MG63 (cell line): ENCODE data around the gene PROSER2. TPM values are rescaled to one million over a fixed set of nuclear protein-coding genes. Genes with fewer than 3 reads are reported as not detected.
"Not testable (repeated sequence)": the region's sequence is repeated elsewhere in the genome, so short reads cannot be mapped to it uniquely, and the experiment has no call there.

ENCODE experiments used
- DNase-seq: peaks from one replicate; pipeline ENCODE4 v3.0.0-alpha.2; 2020
- H3K27me3 ChIP-seq: fragments of 250-450 bp; sonication (Bioruptor Pico); 2 replicates; pipeline ENCODE4 v1.5.1; 2020; ENCODE audit warnings: mild to moderate bottlenecking, moderate library complexity
- H3K36me3 ChIP-seq: fragments of 250-450 bp; sonication (Bioruptor Pico); 2 replicates; pipeline ENCODE4 v1.5.1; 2020; ENCODE audit warnings: mild to moderate bottlenecking, moderate library complexity
- H3K4me3 ChIP-seq: fragments of 250-450 bp; sonication (Bioruptor Pico); 2 replicates; pipeline ENCODE4 v1.5.1; 2020; ENCODE audit warnings: mild to moderate bottlenecking, moderate library complexity
- H3K9me3 ChIP-seq: fragments of 250-450 bp; sonication (Bioruptor Pico); 2 replicates; pipeline ENCODE4 v1.5.1; 2020; ENCODE audit warnings: mild to moderate bottlenecking, moderate library complexity
- total RNA-seq: library from RNA; depleted of rRNA; stranded (reverse); fragments of >200 nt; shearing (Covaris generic); gene quantifications from 2 replicates; pipeline ENCODE4 v1.2.3, GENCODE V29; 2014; ENCODE audit warnings: low replicate concordance

PROSER2 gene
- total RNA-seq, 1 experiment from 2014 or later = 2.1 TPM

DNA sequence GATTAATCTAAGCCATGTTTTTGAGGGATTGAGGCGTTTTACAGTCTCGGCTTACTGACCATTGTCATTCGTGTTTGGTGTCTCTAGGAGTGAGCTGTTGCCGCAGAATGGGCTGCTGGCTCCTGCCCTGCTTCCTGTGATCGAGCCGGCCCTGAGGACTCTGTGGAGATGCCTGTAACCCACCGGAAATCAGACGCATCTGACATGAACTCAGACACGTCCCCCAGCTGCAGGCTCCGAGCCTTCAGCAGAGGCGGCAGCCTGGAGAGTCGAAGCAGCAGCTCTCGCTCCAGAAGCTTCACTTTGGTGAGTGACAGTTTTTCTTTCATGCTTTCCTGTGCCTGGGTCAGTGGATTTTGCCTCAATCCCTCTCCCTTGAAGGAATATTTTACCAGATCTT lies 28.8 kb downstream of the PROSER2 start:
- Histone ChIP-seq H3K36me3 (no peaks in the 10 kb centered on the region), H3K4me3 (no peak overlapping the region), H3K9me3 (no peaks in the 10 kb centered on the region), H3K27me3 (no peaks in the 10 kb centered on the region)
- no peak for DNase-seq

DNA sequence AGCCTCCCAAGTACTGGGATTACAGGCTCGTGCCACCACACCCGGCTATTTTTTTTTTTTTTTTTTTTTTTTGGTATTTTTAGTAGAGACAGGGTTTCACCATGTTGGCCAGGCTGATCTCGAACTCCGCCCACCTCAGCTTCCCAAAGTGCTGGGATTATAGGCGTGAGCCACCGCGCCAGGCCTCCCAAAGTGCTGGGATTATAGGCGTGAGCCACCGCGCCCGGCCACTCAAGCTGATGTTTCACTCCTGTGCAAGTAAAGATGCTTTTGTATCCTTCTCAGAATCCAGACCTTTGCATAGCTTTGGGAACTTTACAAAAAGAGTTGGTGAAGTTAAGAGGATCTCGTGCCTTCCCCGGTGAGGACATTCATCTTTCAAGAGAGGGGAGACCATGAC lies 29.5 kb downstream of the PROSER2 start:
- DNase-seq, H3K36me3 ChIP-seq, H3K9me3 ChIP-seq, H3K4me3 ChIP-seq, H3K27me3 ChIP-seq: not testable (repeated sequence)

GRCh38 chr10:11853468-11853867 lies 30.3 kb downstream of the PROSER2 start:
- Histone ChIP-seq H3K36me3 (no peaks in the 10 kb centered on the region), H3K27me3 (no peaks in the 10 kb centered on the region; the same call in 1 of the 2 replicates), H3K4me3 (no peak overlapping the region), H3K9me3 (no peaks in the 10 kb centered on the region)
- no peak for DNase-seq

GRCh38 chr10:11854301-11854700 lies 31.1 kb downstream of the PROSER2 start:
- Histone ChIP-seq H3K9me3 (no peaks in the 10 kb centered on the region), H3K4me3 (no peak overlapping the region), H3K36me3 (no peaks in the 10 kb centered on the region), H3K27me3 (no peaks in the 10 kb centered on the region; the same call in 1 of the 2 replicates)
- DNase-seq = no peak

GRCh38 chr10:11856089-11856488 lies 32.9 kb downstream of the PROSER2 start:
- Histone ChIP-seq H3K36me3 (no peaks in the 10 kb centered on the region), H3K27me3 (no peaks in the 10 kb centered on the region; the same call in 1 of the 2 replicates), H3K9me3 (no peaks in the 10 kb centered on the region), H3K4me3 (no peak overlapping the region)
- no peak for DNase-seq

- Histone ChIP-seq H3K9me3 (no peaks in the 10 kb centered on the region), H3K27me3 (no peaks in the 10 kb centered on the region; the same call in 1 of the 2 replicates), H3K36me3 (no peaks in the 10 kb centered on the region), H3K4me3 (no peak overlapping the region)
- no peak for DNase-seq
Measured at GRCh38 chr10:11856678-11857077, 33.5 kb downstream of the PROSER2 start.

DNA sequence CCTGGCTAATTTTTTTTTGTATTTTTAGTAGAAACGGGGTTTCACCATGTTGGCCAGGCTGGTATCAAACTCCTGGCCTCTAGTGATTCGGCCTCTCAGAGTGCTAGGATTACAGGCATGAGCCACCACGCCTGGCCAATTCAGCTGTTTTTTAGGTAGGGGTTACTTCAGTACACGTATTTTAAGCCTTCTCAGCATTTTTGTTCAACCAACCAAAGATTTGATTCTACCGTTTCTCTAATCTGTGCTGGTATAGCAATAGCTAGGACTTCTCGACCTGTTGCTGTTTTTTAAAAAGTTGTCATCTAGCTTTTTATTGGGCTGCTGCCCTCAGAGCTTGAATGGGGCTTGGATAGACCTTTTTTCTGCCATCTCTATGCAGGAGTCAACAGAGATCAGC lies 34.9 kb downstream of the PROSER2 start:
- no peak overlapping the region for H3K4me3 ChIP-seq
- H3K9me3 ChIP-seq = no peaks in the 10 kb centered on the region
- DNase-seq = no peak
- H3K27me3 ChIP-seq = no peaks in the 10 kb centered on the region; the same call in 1 of the 2 replicates
- H3K36me3 ChIP-seq = no peaks in the 10 kb centered on the region

DNA sequence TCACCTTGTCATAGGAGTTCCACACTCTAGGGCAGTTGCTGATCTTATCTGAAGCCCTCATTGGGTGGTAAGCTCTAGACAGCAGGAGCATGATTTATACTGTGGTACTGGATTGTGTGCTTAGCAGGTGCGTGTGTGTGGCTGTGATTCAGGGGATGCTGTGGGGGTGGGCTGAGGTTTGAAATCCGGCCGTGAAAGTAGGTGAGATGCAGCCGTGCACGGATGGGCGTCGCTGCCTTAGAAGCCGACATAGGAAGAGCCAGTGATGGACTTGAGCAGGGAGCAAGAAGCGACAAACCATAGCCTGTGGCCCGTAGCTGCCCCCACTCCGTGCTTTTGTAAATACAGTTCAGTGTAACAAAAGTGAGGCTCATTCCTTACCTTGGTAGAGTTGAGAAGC lies 38.2 kb downstream of the PROSER2 start:
- Histone ChIP-seq H3K9me3 (no peaks in the 10 kb centered on the region), H3K4me3 (no peak overlapping the region), H3K36me3 (no peaks in the 10 kb centered on the region), H3K27me3 (no peaks in the 10 kb centered on the region; the same call in 1 of the 2 replicates)
- no peak for DNase-seq

- Histone ChIP-seq H3K4me3 (no peak overlapping the region), H3K9me3 (no peaks in the 10 kb centered on the region), H3K27me3 (no peaks in the 10 kb centered on the region; the same call in 1 of the 2 replicates), H3K36me3 (no peaks in the 10 kb centered on the region)
- DNase-seq = no peak
Measured at GRCh38 chr10:11861811-11862428, 38.8 kb downstream of the PROSER2 start.

DNA sequence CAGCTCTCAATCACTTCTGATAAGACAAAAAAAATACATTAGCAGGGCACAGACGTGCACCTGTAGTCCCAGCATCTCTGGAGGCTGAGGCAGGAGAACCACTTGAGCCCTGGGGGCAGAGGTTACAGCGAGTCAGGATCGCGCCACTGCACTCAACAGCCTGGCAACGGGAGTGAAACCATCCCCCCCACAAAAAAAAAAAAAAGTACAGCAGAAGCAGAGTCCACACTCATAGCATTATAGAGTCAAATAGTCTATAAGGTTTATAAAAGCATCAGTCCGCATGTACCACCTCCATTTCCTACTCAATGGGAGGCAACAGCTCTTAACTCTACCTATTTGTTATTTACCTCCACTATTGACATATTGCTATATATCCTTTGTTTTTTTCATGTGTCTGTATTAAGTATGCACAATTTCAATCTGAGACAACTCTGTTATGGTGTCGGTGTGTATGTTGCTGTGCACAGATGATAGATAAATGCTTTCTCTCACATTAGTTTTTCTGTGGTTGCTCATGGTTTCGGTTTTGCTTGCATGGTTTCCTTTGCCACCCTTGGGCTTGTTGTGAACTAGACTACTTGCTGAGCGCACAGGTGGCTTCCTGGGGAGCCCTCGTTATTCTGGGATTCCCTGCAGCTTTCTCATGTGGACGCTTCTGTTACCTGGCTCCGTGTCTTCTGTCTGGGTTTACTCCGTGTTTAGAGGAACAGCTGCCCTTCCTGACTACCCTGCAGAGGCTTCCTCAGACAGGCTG lies 40.4 kb downstream of the PROSER2 start:
- Histone ChIP-seq H3K4me3 (peak overlapping the region; percentile 16; the same call in 1 of the 2 replicates), H3K9me3 (no peaks in the 10 kb centered on the region), H3K36me3 (no peaks in the 10 kb centered on the region), H3K27me3 (no peaks in the 10 kb centered on the region)
- DNase-seq = no peak

GRCh38 chr10:11864727-11865126 lies 41.6 kb downstream of the PROSER2 start:
- H3K4me3 ChIP-seq = no peak overlapping the region
- no peaks in the 10 kb centered on the region for H3K9me3 ChIP-seq
- DNase-seq = no peak
- H3K27me3 ChIP-seq = no peaks in the 10 kb centered on the region
- no peaks in the 10 kb centered on the region for H3K36me3 ChIP-seq

- no peak for DNase-seq
- H3K27me3 ChIP-seq = no peaks in the 10 kb centered on the region
- H3K9me3 ChIP-seq = no peaks in the 10 kb centered on the region
- H3K4me3 ChIP-seq = no peak overlapping the region
- no peaks in the 10 kb centered on the region for H3K36me3 ChIP-seq
Measured at GRCh38 chr10:11865561-11865960, 42.4 kb downstream of the PROSER2 start.

GRCh38 chr10:11866199-11866925 lies 43.2 kb downstream of the PROSER2 start:
- H3K9me3 ChIP-seq = no peaks in the 10 kb centered on the region
- H3K36me3 ChIP-seq = no peaks in the 10 kb centered on the region
- H3K4me3 ChIP-seq = no peak overlapping the region
- no peak for DNase-seq
- H3K27me3 ChIP-seq = no peaks in the 10 kb centered on the region

DNA sequence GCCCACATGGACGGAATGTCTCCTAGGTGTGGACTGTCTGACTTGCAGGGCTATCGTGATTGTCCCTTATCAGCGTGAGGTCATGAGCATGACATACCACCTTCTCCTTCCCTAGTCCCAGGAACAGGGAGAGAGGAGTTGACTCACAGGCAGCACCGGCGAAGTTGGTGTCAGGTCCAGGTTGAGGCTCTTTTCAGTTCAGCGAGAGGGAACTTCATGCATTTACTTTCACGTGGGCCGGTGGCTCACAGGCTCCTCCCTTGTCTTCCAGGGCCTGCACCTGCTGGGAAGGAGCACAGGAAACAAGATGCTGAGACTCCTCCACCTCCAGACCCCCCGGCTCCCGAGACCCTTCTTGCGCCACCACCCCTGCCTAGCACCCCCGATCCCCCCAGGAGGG lies 46.1 kb downstream of the PROSER2 start:
- Histone ChIP-seq H3K4me3 (no peak overlapping the region), H3K9me3 (no peaks in the 10 kb centered on the region), H3K27me3 (no peaks in the 10 kb centered on the region), H3K36me3 (no peaks in the 10 kb centered on the region)
- no peak for DNase-seq

GRCh38 chr10:11869743-11870460 lies 46.7 kb downstream of the PROSER2 start:
- no peaks in the 10 kb centered on the region for H3K9me3 ChIP-seq
- H3K36me3 ChIP-seq = no peaks in the 10 kb centered on the region
- no peak for DNase-seq
- no peak overlapping the region for H3K4me3 ChIP-seq
- no peaks in the 10 kb centered on the region for H3K27me3 ChIP-seq

- H3K9me3 ChIP-seq = no peaks in the 10 kb centered on the region
- H3K4me3 ChIP-seq = no peak overlapping the region
- no peaks in the 10 kb centered on the region for H3K27me3 ChIP-seq
- H3K36me3 ChIP-seq = no peaks in the 10 kb centered on the region
- no peak for DNase-seq
Measured at GRCh38 chr10:11870461-11870780, 47.3 kb downstream of the PROSER2 start.

DNA sequence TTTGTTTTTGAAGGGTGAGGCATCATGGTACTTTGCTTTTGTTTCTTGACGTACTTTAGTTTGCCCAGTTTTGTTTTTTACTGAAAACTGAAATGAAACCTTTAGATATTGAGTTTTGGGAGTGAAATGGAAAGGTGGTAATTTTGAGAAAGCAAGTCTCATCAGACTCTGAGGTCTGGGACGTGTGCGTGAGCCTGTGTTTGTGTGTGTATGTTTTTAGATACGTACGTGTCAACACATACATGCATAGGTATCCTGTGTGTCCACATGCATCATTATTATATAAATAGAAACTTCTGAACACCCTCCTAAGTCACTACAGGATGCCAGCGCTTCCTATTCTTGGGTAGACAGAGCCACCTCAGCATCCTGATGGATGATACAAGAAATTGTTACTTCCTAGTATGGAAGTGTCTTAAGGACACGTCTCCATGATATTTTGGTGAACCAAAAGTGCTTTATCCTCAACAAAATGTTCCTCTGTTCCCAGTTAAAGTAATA lies 47.8 kb downstream of the PROSER2 start:
- Histone ChIP-seq H3K4me3 (no peak overlapping the region), H3K9me3 (no peaks in the 10 kb centered on the region), H3K36me3 (no peaks in the 10 kb centered on the region), H3K27me3 (no peaks in the 10 kb centered on the region)
- no peak for DNase-seq
